SK-N-SH (cell line): ENCODE data around the gene PICK1. TPM values are rescaled to one million over a fixed set of nuclear protein-coding genes. Genes with fewer than 3 reads are reported as not detected.

ENCODE experiments used
- CTCF ChIA-PET: fragments of 300-600, 350-600 bp; formaldehyde crosslinking; extraction: SDS; loops from one replicate; lab custom pipeline; 2021; lab: Yijun Ruan, JAX
- POLR2A ChIA-PET: fragments of 350-600 bp; sonication (Branson Sonifier 250); formaldehyde crosslinking; extraction: SDS; loops from one replicate; lab custom pipeline; 2020; ENCODE audit warnings: antibody characterized with exemption, inconsistent platforms; lab: Yijun Ruan, JAX
- DNase-seq: peaks from one replicate; pipeline ENCODE4 v3.0.0; 2012
- H2AFZ ChIP-seq: fragments of 200-600 bp; sonication (generic); 2 replicates; pipeline ENCODE4 v1.8.1; 2016; ENCODE audit warnings: antibody characterized with exemption, mild to moderate bottlenecking, low read depth
- H3F3A ChIP-seq: fragments of 200-600 bp; sonication (generic); replicated peaks from 2 replicates; pipeline ENCODE3; 2016; ENCODE audit warnings: antibody characterized with exemption, mild to moderate bottlenecking; ENCODE audit not compliant: insufficient read depth
- H3K27ac ChIP-seq, 2 experiments: fragments of 200-500 bp in 1 of 2; fragments of 200-600 bp in 1 of 2; sonication (Bioruptor generic) in 1 of 2; sonication (generic), shearing (Covaris generic) in 1 of 2; 2 replicates each; pipeline versions ENCODE4 v1.5.1 to v1.6.1; 2014 to 2016; ENCODE audit warnings: low read depth in 2 of 2, inconsistent platforms in 1 of 2, low read length in 1 of 2, mild to moderate bottlenecking in 1 of 2, mixed read lengths in 1 of 2
- H3K27me3 ChIP-seq: fragments of 200-600 bp; sonication (generic), shearing (Covaris generic); 2 replicates; pipeline ENCODE4 v1.6.1; 2016; ENCODE audit warnings: mixed run types; ENCODE audit not compliant: insufficient read depth
- H3K36me3 ChIP-seq, 2 experiments: fragments of 200-500 bp in 1 of 2; fragments of 200-600 bp in 1 of 2; sonication (Bioruptor generic) in 1 of 2; sonication (generic) in 1 of 2; replicated peaks in 1 of 2; 2 replicates each; pipeline versions ENCODE3 to v1.5.1; 2014 to 2016; ENCODE audit warnings: low read length in 1 of 2, mild to moderate bottlenecking in 1 of 2; ENCODE audit not compliant: insufficient read depth in 2 of 2, control insufficient read depth in 1 of 2
- H3K4me1 ChIP-seq, 2 experiments: fragments of 200-500 bp in 1 of 2; fragments of 200-600 bp in 1 of 2; sonication (Bioruptor generic) in 1 of 2; sonication (generic), shearing (Covaris generic) in 1 of 2; 2 replicates each; pipeline versions ENCODE4 v1.5.1 to v1.6.1; 2014 to 2016; ENCODE audit warnings: low read depth in 1 of 2, low read length in 1 of 2, mixed run types in 1 of 2; ENCODE audit not compliant: insufficient read depth in 2 of 2, control insufficient read depth in 1 of 2
- H3K4me2 ChIP-seq: fragments of 200-600 bp; sonication (generic), shearing (Covaris generic); 2 replicates; pipeline ENCODE4 v1.6.1; 2017; ENCODE audit warnings: mixed run types
- H3K4me3 ChIP-seq, 2 experiments: fragments of 200-500 bp in 1 of 2; fragments of 200-600 bp in 1 of 2; sonication (Bioruptor generic) in 1 of 2; sonication (generic), shearing (Covaris generic) in 1 of 2; 2 replicates each; pipeline versions ENCODE4 v1.5.1 to v1.8.1; 2014 to 2016; ENCODE audit warnings: low read depth in 2 of 2, inconsistent platforms in 1 of 2, low read length in 1 of 2, mild to moderate bottlenecking in 1 of 2, mixed read lengths in 1 of 2, moderate library complexity in 1 of 2
- H3K79me2 ChIP-seq: fragments of 200-600 bp; sonication (generic); 2 replicates; pipeline ENCODE4 v1.8.1; 2017; ENCODE audit warnings: mild to moderate bottlenecking; ENCODE audit not compliant: insufficient read depth
- H3K9ac ChIP-seq: fragments of 200-600 bp; sonication (generic); 2 replicates; pipeline ENCODE4 v1.6.1; 2017; ENCODE audit warnings: mixed run types
- H3K9me2 ChIP-seq: fragments of 200-600 bp; sonication (generic); 2 replicates; pipeline ENCODE4 v1.6.1; 2017; ENCODE audit warnings: mixed run types
- H3K9me3 ChIP-seq: fragments of 200-600 bp; sonication (generic); 2 replicates; pipeline ENCODE4 v1.6.1; 2017; ENCODE audit warnings: mixed run types, mild to moderate bottlenecking, moderate library complexity
- H4K20me1 ChIP-seq: fragments of 200-600 bp; sonication (generic); 2 replicates; pipeline ENCODE4 v1.6.1; 2017; ENCODE audit warnings: mild to moderate bottlenecking, mixed run types; ENCODE audit not compliant: insufficient read depth
- CHD2 ChIP-seq: fragments of 150-350 bp; IDR thresholded peaks from 2 replicates; pipeline ENCODE4 v1.6.1; 2018; ENCODE audit warnings: low read length; ENCODE audit not compliant: partially characterized antibody
- GATA2 ChIP-seq: sonication (generic); formaldehyde crosslinking; IDR thresholded peaks from 2 replicates; pipeline ENCODE4 v1.5.0; 2020; ENCODE audit warnings: mild to moderate bottlenecking, missing genetic modification reagents
- JUND ChIP-seq: IDR thresholded peaks from 2 replicates; pipeline ENCODE4 v1.4.0; 2012
- POLR2AphosphoS5 ChIP-seq: IDR thresholded peaks from 2 replicates; pipeline ENCODE4 v1.6.1; 2012; ENCODE audit warnings: low read depth, low read length
- RAD21 ChIP-seq: IDR thresholded peaks from 2 replicates; pipeline ENCODE4 v1.6.1; 2012; ENCODE audit warnings: mild to moderate bottlenecking, low read length
- RCOR1 ChIP-seq: fragments of 150-350 bp; IDR thresholded peaks from 2 replicates; pipeline ENCODE4 v1.6.1; 2017; ENCODE audit warnings: antibody characterized with exemption, low read length
- RXRA ChIP-seq: IDR thresholded peaks from 2 replicates; pipeline ENCODE4 v1.4.0; 2012; ENCODE audit warnings: low read depth, mild to moderate bottlenecking, borderline replicate concordance
- TEAD4 ChIP-seq: IDR thresholded peaks from 2 replicates; pipeline ENCODE4 v1.4.0; 2012; ENCODE audit warnings: mild to moderate bottlenecking, borderline replicate concordance; ENCODE audit not compliant: insufficient read depth
- YY1 ChIP-seq: IDR thresholded peaks from 2 replicates; pipeline ENCODE4 v1.4.0; 2012; ENCODE audit warnings: low read depth, mild to moderate bottlenecking
- WGBS: methylation state at CpG from one replicate; pipeline ENCODE4 v1.1.6; 2017; ENCODE audit warnings: low lambda C conversion rate; 5-methylcytosine and 5-hydroxymethylcytosine counted together
- polyA plus RNA-seq, 3 experiments: library from polyadenylated mRNA; depleted of rRNA; stranded (reverse); fragments of >200 nt; gene quantifications; 2 replicates each; pipeline ENCODE4 v1.2.3, GENCODE V29; 2012
- TF ChIP-seq, protein P1 (sequence below): IDR thresholded peaks from 2 replicates; pipeline ENCODE4; 2012
- TF ChIP-seq, protein P2 (sequence below): fragments of 150-350 bp; IDR thresholded peaks from 2 replicates; pipeline ENCODE4 v1.6.1; 2017; ENCODE audit warnings: antibody characterized with exemption, low read length, low read depth, borderline replicate concordance
- TF ChIP-seq, protein P3 (sequence below): fragments of 200-600 bp; sonication (generic); IDR thresholded peaks from 2 replicates; pipeline ENCODE4 v1.6.1; 2017; ENCODE audit warnings: antibody characterized with exemption, mild to moderate bottlenecking, moderate library complexity
- TF ChIP-seq, protein P4 (sequence below): IDR thresholded peaks from 2 replicates; pipeline ENCODE4 v1.4.0; 2012; ENCODE audit warnings: low read depth, borderline replicate concordance

The PICK1 gene
- polyA plus RNA-seq, 1 of the 3 experiments (the other 2 are of a cell fraction) = 36.8 TPM

DNA sequence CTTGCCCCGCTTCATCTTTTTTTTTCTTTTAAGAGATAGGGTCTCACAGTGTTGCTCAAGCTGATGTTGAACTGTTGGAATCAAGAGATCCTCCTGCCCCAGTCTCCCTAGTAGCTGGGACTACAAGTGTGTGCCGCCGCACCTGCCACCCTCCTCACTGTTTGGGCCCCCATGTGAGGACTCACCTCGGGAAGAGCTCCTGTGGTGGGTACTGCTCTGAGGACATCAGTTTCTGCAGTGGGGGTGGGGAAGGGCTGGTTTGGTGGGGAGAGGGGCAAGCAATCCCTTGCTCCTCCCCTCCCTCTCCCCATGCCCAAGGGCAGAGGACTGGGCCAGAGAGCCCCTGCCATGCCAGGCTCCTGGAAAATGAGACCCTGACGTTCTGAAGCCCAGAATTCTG is 28.3 kb downstream of the PICK1 start (continued):
- TF ChIP-seq POLR2AphosphoS5 (no peak), YY1 (no peak)

DNA sequence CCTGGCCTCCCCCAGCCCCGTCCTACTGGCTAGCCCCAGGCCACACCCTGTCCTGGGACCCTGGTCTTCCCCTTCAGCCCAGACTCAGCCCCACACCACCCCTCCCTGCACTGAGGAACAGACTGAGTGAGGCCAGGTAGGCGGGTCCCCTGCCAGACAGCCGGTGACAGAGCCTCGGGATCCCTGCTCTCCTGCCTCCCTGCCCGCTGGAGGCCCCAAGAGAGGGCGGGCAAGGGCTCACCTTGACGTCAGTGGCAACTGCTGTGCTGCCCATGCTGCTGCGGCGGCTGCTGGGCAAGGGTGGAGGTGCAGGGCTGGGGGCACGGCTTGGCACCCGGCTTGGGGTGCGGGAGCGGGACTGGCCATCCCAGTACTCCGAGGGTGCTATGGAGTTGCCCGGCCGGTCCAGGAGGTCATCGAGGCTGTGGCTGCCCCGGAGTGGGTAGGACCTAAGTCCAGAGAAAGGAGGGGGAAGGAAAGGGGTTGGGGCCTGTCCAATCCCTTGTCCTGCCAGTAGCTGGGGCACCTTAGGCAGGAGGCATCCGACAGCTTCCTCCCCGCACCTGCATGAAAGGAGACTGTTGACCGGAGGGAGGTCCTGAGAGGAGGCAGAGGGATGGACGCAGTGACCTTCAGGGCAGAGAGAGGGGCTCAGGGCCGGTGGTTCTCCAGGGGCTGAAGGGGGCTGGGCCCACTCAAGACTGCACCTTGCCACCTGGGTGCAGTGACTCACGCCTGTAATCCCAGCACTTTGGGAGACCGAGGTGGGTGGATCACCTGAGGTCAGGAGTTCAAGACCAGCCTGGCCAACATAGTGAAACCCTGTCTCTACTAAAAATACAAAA is 29.0 kb downstream of the PICK1 start:
- no peak overlapping the region for H2AFZ ChIP-seq
- H3K4me1 ChIP-seq = peaks cover 0 to 2% of the 10 kb centered on the region in 2 experiments; a peak in 1 of 4 replicates
- ChIA-PET POLR2A (no interaction called here), CTCF (no interaction called here)
- TF ChIP-seq, protein P1, sequence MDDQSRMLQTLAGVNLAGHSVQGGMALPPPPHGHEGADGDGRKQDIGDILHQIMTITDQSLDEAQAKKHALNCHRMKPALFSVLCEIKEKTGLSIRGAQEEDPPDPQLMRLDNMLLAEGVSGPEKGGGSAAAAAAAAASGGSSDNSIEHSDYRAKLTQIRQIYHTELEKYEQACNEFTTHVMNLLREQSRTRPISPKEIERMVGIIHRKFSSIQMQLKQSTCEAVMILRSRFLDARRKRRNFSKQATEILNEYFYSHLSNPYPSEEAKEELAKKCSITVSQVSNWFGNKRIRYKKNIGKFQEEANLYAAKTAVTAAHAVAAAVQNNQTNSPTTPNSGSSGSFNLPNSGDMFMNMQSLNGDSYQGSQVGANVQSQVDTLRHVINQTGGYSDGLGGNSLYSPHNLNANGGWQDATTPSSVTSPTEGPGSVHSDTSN = no peak
- TF ChIP-seq, protein P2, sequence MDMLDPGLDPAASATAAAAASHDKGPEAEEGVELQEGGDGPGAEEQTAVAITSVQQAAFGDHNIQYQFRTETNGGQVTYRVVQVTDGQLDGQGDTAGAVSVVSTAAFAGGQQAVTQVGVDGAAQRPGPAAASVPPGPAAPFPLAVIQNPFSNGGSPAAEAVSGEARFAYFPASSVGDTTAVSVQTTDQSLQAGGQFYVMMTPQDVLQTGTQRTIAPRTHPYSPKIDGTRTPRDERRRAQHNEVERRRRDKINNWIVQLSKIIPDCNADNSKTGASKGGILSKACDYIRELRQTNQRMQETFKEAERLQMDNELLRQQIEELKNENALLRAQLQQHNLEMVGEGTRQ = no peak
- TF ChIP-seq, protein P3, sequence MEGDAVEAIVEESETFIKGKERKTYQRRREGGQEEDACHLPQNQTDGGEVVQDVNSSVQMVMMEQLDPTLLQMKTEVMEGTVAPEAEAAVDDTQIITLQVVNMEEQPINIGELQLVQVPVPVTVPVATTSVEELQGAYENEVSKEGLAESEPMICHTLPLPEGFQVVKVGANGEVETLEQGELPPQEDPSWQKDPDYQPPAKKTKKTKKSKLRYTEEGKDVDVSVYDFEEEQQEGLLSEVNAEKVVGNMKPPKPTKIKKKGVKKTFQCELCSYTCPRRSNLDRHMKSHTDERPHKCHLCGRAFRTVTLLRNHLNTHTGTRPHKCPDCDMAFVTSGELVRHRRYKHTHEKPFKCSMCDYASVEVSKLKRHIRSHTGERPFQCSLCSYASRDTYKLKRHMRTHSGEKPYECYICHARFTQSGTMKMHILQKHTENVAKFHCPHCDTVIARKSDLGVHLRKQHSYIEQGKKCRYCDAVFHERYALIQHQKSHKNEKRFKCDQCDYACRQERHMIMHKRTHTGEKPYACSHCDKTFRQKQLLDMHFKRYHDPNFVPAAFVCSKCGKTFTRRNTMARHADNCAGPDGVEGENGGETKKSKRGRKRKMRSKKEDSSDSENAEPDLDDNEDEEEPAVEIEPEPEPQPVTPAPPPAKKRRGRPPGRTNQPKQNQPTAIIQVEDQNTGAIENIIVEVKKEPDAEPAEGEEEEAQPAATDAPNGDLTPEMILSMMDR = no peak
- TF ChIP-seq, protein P4, sequence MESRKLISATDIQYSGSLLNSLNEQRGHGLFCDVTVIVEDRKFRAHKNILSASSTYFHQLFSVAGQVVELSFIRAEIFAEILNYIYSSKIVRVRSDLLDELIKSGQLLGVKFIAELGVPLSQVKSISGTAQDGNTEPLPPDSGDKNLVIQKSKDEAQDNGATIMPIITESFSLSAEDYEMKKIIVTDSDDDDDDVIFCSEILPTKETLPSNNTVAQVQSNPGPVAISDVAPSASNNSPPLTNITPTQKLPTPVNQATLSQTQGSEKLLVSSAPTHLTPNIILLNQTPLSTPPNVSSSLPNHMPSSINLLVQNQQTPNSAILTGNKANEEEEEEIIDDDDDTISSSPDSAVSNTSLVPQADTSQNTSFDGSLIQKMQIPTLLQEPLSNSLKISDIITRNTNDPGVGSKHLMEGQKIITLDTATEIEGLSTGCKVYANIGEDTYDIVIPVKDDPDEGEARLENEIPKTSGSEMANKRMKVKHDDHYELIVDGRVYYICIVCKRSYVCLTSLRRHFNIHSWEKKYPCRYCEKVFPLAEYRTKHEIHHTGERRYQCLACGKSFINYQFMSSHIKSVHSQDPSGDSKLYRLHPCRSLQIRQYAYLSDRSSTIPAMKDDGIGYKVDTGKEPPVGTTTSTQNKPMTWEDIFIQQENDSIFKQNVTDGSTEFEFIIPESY = no peak
- no peak for TF ChIP-seq RCOR1
- no peak for TF ChIP-seq TEAD4
- no peak for TF ChIP-seq RAD21
- no peak for TF ChIP-seq GATA2
- TF ChIP-seq RXRA = no peak
- no peak for TF ChIP-seq JUND
- no peak for TF ChIP-seq CHD2
- no peaks in the 10 kb centered on the region for H3F3A ChIP-seq
- no peaks in the 10 kb centered on the region for H3K79me2 ChIP-seq
- no peaks in the 10 kb centered on the region for H3K9me2 ChIP-seq
- H3K36me3 ChIP-seq = no peaks in the 10 kb centered on the region
- no peak overlapping the region for H3K27ac ChIP-seq
- H4K20me1 ChIP-seq = no peaks in the 10 kb centered on the region
- no peak overlapping the region for H3K4me2 ChIP-seq
- no peaks in the 10 kb centered on the region for H3K27me3 ChIP-seq
- no peak overlapping the region for H3K9ac ChIP-seq
- no peak for DNase-seq
- H3K4me3 ChIP-seq = no peak overlapping the region
- H3K9me3 ChIP-seq = no peaks in the 10 kb centered on the region
- WGBS = 96% methylated on average over 4 of the region's 25 CpGs
